ENCODE data around the gene RNF224.

DNA sequence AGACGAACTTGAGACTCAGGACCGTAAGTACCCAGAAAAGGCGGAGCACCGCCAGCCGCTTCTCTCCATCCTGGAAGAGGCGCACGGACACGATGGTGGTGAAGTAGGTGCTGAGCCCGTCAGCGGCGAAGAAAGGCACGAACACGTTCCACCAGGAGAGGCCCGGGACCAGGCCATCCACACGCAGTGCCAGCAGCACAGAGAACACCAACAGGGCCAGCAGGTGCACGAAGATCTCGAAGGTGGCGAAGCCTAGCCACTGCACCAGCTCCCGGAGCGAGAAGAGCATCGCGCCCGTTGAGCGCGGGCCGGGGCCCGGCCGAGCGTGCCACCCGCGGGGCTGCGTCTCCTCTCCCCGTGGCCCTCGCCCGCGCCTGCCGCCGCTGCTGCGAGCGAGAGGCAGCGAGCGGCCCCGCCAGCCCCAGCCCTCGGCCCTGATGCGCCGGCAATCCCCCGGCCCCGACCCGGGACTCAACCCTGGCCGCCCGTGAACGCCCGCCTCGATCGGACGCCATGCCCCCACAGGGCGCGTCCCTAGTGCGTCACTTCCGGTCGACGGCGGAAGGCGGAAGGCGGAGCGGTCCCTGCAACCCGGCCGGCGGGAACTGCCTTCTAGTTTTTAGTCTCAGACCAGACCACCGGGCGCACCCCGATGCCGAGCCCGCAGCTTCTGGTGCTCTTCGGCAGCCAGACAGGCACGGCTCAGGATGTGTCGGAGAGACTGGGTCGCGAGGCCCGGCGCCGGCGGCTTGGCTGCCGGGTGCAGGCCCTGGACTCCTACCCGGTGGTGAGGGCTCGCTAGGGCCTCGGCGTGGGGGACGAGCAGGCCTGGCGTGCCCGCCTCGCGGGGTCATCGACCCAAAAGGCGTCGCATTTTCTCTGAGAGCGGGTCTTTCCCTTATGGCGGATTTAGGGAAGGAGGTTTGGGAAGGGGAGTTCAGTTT is 21.9 kb upstream of the RNF224 start, which contains the start of the genes NDOR1 and TMEM203:
- TF ChIP-seq SUZ12 (IDR thresholded peaks at IDR 0.05; ENCODE audit: extremely low read depth, insufficient read depth, insufficient read length) (no peak), YY1 (IDR thresholded peaks at IDR 0.05; ENCODE audit: insufficient read depth, insufficient read length) (peak; percentile 75), ZNF274 (IDR thresholded peaks at IDR 0.05; ENCODE audit: low read depth, low read length) (no peak)

Measured in NT2/D1 (cell line).